ENCODE results near the gene ZNF665.
"Not testable (repeated sequence)": the region's sequence is repeated elsewhere in the genome, so short reads cannot be mapped to it uniquely, and the experiment has no call there.

The ZNF665 gene

DNA sequence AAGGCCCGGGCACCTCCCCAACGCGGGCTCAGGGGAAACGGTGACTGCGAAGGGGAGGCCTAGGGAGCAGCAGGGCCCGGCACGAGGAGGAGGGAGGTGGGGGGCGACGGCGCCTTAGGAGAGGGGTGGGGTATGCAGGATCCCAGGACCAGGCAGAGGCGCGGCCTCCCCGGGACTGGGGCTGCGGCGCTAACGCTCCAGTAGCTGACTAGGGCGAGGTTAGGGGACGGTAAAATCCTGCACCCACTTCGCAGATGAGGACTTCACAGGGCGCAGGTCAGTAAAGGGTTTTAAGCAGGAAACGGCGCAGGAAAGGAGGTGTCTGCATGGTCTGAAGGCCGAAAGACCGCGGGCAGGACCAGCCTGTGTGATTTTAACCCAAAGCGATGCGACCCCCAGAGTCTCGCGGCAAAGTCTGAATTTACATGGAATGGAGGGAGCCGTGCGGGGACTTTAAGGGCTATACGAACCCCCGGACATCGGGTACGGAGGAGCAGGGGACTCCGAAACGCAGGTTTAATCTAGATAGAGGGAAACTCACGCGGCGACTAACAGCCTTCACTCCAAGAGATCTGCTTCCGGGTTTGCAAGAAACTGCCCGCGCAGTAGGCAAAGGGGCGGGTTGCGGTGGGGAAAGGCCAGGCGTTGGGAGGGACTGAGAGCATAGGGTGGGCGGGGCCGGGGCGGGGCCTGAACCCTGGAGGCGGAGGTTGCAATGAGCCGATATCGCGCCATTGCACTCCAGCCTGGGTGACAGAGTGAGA, at the start of gene ZNF665:
TSS of gene ZNF665 (minus strand) at position 588 of the 764 bp plus-strand sequence. CDS start 10,460 bp downstream, outside the sequence.
- peak; percentile 93 for DNase-seq

GRCh38 chr19:53237114-53237777, 44.1 kb upstream of the ZNF665 start:
- no peak for DNase-seq

- DNase-seq = no peak
Measured at GRCh38 chr19:53224606-53225005, 31.4 kb upstream of the ZNF665 start.

- not testable (repeated sequence) for DNase-seq
Measured at GRCh38 chr19:53222716-53223115, 29.6 kb upstream of the ZNF665 start.

GRCh38 chr19:53212703-53213320, 19.7 kb upstream of the ZNF665 start:
- DNase-seq = no peak

GRCh38 chr19:53211554-53211953, 18.4 kb upstream of the ZNF665 start:
- not testable (repeated sequence) for DNase-seq

DNA sequence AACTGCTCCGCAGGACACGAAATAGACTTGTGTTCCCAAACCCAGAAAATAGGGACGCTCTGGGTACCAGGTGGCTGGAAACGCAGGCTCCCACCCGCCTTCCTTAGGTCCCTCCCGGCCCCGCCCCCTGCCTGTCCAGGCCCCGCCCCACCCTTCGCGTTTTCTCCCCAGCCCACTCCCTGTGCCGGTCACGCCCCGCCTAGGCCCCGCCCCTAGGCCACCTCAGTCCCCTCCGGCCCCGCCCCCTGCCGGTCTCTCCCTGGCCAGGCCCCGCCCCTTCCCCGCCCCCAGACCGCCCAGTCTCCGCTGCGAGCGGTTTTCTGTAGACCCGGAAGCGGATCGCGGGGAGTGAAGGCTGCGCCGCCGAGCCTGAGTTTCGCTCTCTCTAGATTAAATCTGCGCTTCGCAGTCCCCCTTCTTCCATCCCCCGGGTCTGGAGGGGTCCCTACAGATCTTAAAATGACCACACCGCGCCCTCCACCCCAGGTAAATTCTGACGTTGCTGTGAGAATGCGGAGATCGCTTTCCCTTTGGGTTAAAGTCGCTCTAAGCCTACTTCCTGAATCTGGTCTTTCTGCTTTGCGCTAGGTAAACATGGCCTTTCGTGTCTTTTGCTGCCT, 3.7 kb upstream of the ZNF665 start:
- DNase-seq = peak; percentile 97

DNA sequence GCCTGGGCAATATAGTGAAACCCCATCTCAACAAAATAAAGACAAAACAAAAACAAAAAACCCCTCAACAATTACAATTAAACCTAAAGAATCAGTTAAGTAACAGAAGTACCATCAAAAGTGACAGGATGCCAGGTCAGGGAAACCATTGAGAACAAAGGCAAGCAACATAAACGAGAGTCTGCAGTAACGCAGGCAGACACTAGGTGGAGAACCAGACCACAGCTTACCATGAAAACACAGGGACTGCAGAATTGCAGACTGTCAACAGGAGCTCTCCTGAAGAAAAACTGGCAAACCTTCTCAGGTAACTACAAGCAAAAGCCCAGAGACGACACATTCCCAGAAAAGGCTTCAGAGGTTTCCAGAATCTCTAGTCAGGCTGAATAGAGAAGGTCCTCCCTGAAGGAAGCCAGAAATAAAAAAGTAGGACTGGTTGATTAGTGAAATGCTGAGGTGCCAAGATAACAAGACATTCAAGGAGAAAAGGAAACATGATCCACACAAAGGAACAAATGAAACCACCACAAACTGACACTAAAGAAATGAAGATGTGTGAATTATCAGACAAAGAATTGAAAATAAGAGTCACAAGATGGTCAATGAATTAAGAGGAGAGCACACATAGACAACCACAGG, 2.2 kb upstream of the ZNF665 start:
- DNase-seq = peak; percentile 95

GRCh38 chr19:53193535-53194222, 521 bp upstream of the ZNF665 start:
- no peak for DNase-seq

DNA sequence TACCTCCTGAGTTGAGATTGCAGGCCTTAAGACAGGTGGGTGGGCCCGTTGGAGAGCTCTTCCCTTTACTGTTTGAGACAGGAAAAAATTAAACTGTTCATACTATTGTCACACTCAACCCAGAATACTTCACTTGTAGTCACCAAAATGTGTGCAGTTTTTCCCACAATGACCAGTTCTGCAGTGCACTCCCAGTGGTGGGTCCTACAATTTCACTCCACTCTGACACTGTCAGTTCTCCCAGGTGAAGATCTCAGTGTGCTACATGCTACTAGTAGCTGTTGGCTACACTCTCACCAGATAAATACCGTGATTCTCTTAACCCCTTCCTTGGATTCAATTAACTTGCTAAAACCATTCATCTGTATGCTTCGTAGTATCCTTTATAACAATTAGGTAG, 2.9 kb downstream of the ZNF665 start:
- no peak for DNase-seq

- not testable (repeated sequence) for DNase-seq
Measured at GRCh38 chr19:53189691-53190198, 3.4 kb downstream of the ZNF665 start.

DNA sequence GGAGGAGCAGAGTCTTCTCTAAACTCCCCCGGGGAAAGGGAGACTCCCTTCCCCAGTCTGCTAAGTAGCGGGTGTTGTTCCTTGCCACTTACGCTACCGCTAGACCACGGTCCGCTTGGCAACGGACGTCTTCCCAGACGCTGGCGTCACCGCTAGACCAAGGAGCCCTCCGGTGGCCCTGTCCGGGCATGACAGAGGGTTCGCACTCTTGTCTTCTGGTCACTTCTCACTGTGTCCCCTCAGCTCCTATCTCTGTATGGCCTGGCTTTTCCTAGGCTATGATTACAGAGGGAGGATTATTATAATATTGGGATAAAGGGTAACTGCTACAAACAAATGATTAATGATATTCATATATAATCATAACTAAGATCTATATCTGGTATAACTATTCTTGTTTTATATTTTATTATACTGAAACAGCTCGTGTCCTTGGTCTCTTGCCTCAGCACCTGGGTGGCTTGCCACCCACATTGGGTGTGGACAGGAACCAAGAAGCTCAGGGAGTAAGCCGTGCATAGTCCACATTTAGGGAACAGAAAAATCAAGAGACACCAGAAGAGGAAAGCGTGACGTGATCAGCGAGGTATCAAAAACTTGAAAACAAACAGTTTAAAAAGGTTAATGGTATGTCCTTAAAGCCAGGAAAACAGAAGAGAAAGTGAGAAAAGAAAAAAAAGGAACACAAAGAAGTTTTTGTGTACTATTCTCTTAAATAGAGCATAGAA, 7.8 kb downstream of the ZNF665 start:
- not testable (repeated sequence) for DNase-seq

- DNase-seq = no peak
Measured at GRCh38 chr19:53183146-53183764, 9.9 kb downstream of the ZNF665 start.

DNA sequence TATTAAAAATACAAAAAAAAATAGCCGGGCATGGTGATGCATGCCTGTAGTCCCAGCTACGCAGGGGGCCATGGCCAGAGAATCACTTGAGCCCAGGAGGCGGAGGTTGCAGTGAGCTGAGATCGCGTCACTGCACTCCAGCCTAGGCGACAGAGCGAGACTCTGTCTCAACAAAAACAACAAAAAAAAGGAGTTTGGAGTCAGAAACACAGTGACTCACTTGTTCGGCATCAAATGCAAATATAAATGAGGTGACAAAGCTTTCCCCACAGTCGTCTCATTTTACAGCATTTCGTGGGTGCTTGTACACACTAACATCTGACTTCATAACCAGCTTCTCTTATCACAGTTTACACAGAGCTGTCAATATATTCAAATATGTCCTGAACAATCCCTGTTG, 11.0 kb downstream of the ZNF665 start:
- DNase-seq = no peak

- DNase-seq = no peak
Measured at GRCh38 chr19:53177986-53178385, 15.2 kb downstream of the ZNF665 start.

GRCh38 chr19:53172889-53173288, 20.3 kb downstream of the ZNF665 start:
- DNase-seq = no peak

GRCh38 chr19:53165691-53166091, 27.5 kb downstream of the ZNF665 start:
- DNase-seq = no peak

- no peak for DNase-seq
Measured at GRCh38 chr19:53161123-53161522, 32.0 kb downstream of the ZNF665 start.

GRCh38 chr19:53160350-53160749, 32.8 kb downstream of the ZNF665 start:
- no peak for DNase-seq

DNA sequence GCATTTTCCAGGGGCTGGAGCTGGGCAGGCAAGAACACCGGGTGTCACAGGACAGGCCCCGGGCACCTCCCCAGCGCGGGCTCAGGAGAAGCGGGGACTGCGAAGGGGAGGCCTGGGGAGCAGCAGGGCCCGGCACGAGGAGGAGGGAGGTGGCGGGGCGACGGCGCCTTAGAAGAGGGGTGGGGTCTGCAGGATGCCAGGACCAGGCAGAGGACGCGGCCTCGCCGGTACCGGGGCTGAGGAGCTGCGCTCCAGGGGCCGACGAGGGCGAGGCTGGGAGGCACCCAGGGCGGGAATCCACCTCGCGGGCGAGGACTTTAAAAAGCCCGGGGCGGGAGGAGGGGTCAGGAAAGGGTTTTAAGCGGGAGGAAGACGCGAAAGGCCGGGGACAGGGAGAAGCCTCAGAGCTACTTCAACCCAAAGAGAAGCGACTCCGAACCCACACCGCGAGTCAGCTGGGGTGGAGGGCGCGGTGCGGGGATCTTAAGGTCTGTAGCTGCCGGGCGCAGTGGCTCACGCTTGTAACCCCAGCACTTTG, 35.0 kb downstream of the ZNF665 start:
- peak; percentile 62 for DNase-seq

DNA sequence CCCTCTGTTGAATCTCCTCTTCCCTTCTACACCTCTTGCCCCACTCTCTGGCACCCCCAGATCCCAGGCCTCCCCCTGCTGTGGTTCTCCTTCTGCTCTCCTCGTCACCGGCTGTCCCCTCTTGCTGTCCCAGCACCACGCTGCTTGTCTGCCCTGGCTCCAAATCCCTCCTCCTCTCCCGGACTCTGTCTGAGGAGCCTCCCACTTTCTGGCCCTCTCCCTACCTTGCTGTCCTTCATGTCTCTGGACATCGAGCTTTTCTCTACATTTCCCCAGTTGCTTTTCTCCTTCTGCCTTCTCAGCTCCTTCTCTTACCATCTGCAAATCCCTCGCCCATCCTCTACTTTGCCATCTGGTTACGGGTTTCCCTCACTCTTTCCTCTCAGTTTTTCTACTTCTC, 35.5 kb downstream of the ZNF665 start:
- no peak for DNase-seq

All from eye (tissue), 1 donor.